Upper lobe of left lung (tissue), 6 donors: ENCODE measurements around the gene PROSER3. TPM values are rescaled to one million over a fixed set of nuclear protein-coding genes. Genes with fewer than 3 reads are reported as not detected.
A peak's percentile ranks its signal among the peaks of the same experiment; 100 is the strongest.

Experiments used
- ATAC-seq, 2 donors: fragments of 200-7000 bp; cut with Tn5 transposase; one replicate each; pipeline ENCODE4 v1.9.1; 2022; ENCODE audit warnings: mild to moderate bottlenecking in 2 of 2, moderate library complexity in 2 of 2; ENCODE audit not compliant: low FRiP score in 2 of 2
- DNase-seq, 2 donors: peaks; one replicate each; pipeline ENCODE4 v3.0.0-alpha.2; 2019 to 2020
- H3K27ac ChIP-seq, 4 donors: fragments of 200-600 bp; sonication (generic); one replicate each; pipeline ENCODE4 v1.5.1; 2016 to 2019
- H3K27me3 ChIP-seq, 4 donors: fragments of 200-600 bp; sonication (generic); one replicate each; pipeline ENCODE4 v1.5.1; 2017 to 2019
- H3K36me3 ChIP-seq, 4 donors: fragments of 200-600 bp; sonication (generic); one replicate each; pipeline ENCODE4 v1.5.1; 2016 to 2019
- H3K4me1 ChIP-seq, 4 donors: fragments of 200-600 bp; sonication (generic); one replicate each; pipeline ENCODE4 v1.5.1; 2018 to 2019
- H3K4me3 ChIP-seq, 4 donors: fragments of 200-600 bp; sonication (generic); one replicate each; pipeline ENCODE4 v1.5.1; 2017 to 2019; ENCODE audit warnings: mild to moderate bottlenecking in 2 of 4, moderate library complexity in 1 of 4
- H3K9me3 ChIP-seq, 4 donors: fragments of 200-600 bp; sonication (generic); one replicate each; pipeline ENCODE4 v1.5.1; 2018 to 2019
- CTCF ChIP-seq, 6 experiments: fragments of 450-650 bp in 4 of 6; fragments of 200-600 bp in 2 of 6; sonication (generic) in 2 of 6; IDR thresholded peaks; one replicate each; pipeline ENCODE4 v1.5.1; 2016 to 2019; ENCODE audit warnings: antibody characterized with exemption in 6 of 6
- EP300 ChIP-seq, 4 donors: sonication (generic); formaldehyde crosslinking; IDR thresholded peaks; one replicate each; pipeline ENCODE4 v1.5.1; 2017; ENCODE audit warnings: antibody characterized with exemption in 4 of 4, control low read depth in 2 of 4
- POLR2A ChIP-seq, 4 donors: fragments of 450-650 bp; IDR thresholded peaks; one replicate each; pipeline ENCODE4 v1.5.1; 2016 to 2017; ENCODE audit warnings: antibody characterized with exemption in 4 of 4, mild to moderate bottlenecking in 2 of 4
- POLR2AphosphoS5 ChIP-seq, 2 donors: sonication (generic); formaldehyde crosslinking; IDR thresholded peaks; one replicate each; pipeline ENCODE4 v1.5.1; 2017; ENCODE audit warnings: antibody characterized with exemption in 2 of 2
- WGBS, 2 donors: methylation state at CpG; one replicate each; pipeline ENCODE4 v1.1.5; 2017 to 2018; 5-methylcytosine and 5-hydroxymethylcytosine counted together
- total RNA-seq, 6 donors: library from RNA; depleted of rRNA in 4 of 6; stranded (reverse); fragments of >200 nt in 4 of 6; gene quantifications; one replicate each; pipeline versions ENCODE4 v1.1.0 to v1.2.1, GENCODE V29; 2016 to 2021
- donor health status: DM: no; HTN: no; CAD: no; lungs with moderate emphysema.
- donor health status: DM: no; HTN: yes; CAD: no; lungs with severe emphysema.

Gene PROSER3
- total RNA-seq, 6 donors from 2014 or later, result 13.8 to 32.5 (median 19.5) TPM

DNA sequence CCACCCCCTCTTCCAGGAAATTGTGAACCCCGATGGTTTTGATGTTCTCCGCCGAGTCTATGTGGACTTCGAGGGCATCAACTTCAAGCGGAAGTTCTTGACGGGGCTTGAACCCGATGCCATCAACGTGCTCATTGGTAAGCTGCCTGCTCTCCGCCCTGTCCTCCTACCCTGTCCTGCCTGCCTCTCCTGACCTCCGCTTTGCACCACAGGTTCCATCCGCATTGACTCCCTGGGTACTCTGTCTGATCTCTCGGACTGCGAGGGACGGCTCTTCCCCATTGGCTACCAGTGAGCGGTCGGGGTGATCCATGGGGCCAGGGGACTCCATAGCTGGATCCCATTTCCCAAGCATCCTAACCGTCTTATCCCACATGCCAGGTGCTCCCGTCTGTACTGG lies 27.6 kb upstream of the PROSER3 start:
- no peak for ATAC-seq
- no peaks in the 10 kb centered on the region for H3K27me3 ChIP-seq
- no peaks in the 10 kb centered on the region for H3K9me3 ChIP-seq
- no peaks in the 10 kb centered on the region for H3K4me1 ChIP-seq
- H3K27ac ChIP-seq, result no peak overlapping the region
- no peak for DNase-seq
- TF ChIP-seq POLR2A (IDR thresholded peaks at IDR 0.05), result no peak
- no peak for TF ChIP-seq EP300 (IDR thresholded peaks at IDR 0.05)
- TF ChIP-seq CTCF (IDR thresholded peaks at IDR 0.05), result no peak
- no peak for TF ChIP-seq POLR2AphosphoS5 (IDR thresholded peaks at IDR 0.05)
- no peak overlapping the region for H3K4me3 ChIP-seq
- peaks cover 61 to 100% (median 95%) of the 10 kb centered on the region in 4 donors for H3K36me3 ChIP-seq
- 95 to 97% methylated on average over 18 of the region's 18 CpGs for WGBS, 2 donors

- H3K27ac ChIP-seq, result no peak overlapping the region
- peaks cover 54 to 98% (median 91%) of the 10 kb centered on the region in 4 donors for H3K36me3 ChIP-seq
Measured at GRCh38 chr19:35731353-35731752, 26.6 kb upstream of the PROSER3 start.

GRCh38 chr19:35731779-35732405 lies 26.1 kb upstream of the PROSER3 start:
- no peak for DNase-seq
- H3K36me3 ChIP-seq, result peaks cover 50 to 100% (median 91%) of the 10 kb centered on the region in 4 donors
- WGBS, 2 donors, result 88 to 93% methylated on average over 20 to 21 of the region's 21 CpGs

More at GRCh38 chr19:35731353-35731752, 26.6 kb upstream of the PROSER3 start:
- Histone ChIP-seq H3K4me3 (no peak overlapping the region), H3K4me1 (no peaks in the 10 kb centered on the region), H3K27me3 (no peaks in the 10 kb centered on the region), H3K9me3 (no peaks in the 10 kb centered on the region)
- ATAC-seq (no peak), DNase-seq (peak in 1 of 2 donors; percentile 80)
- TF ChIP-seq EP300 (IDR thresholded peaks at IDR 0.05) (no peak), POLR2A (IDR thresholded peaks at IDR 0.05) (no peak), POLR2AphosphoS5 (IDR thresholded peaks at IDR 0.05) (no peak), CTCF (IDR thresholded peaks at IDR 0.05) (no peak)
- 87 to 90% methylated on average over 9 of the region's 9 CpGs for WGBS, 2 donors

GRCh38 chr19:35732540-35733179 lies 25.3 kb upstream of the PROSER3 start:
- 86% methylated on average over 19 of the region's 25 CpGs; no CpG with 5 or more reads in 1 of the 2 donors for WGBS, 2 donors
- Histone ChIP-seq H3K27ac (no peak overlapping the region), H3K4me3 (no peak overlapping the region), H3K9me3 (no peaks in the 10 kb centered on the region), H3K27me3 (no peaks in the 10 kb centered on the region), H3K4me1 (no peaks in the 10 kb centered on the region), H3K36me3 (peaks cover 43 to 100% (median 90%) of the 10 kb centered on the region in 4 donors)
- no peak for TF ChIP-seq POLR2AphosphoS5 (IDR thresholded peaks at IDR 0.05)
- no peak for TF ChIP-seq POLR2A (IDR thresholded peaks at IDR 0.05)
- TF ChIP-seq CTCF (IDR thresholded peaks at IDR 0.05), result no peak
- no peak for TF ChIP-seq EP300 (IDR thresholded peaks at IDR 0.05)
- ATAC-seq (no peak), DNase-seq (peak in 1 of 2 donors; percentile 76)

More at GRCh38 chr19:35731779-35732405, 26.1 kb upstream of the PROSER3 start:
- Histone ChIP-seq H3K27ac (no peak overlapping the region), H3K27me3 (no peaks in the 10 kb centered on the region), H3K4me3 (no peak overlapping the region), H3K4me1 (no peaks in the 10 kb centered on the region), H3K9me3 (no peaks in the 10 kb centered on the region)
- no peak for TF ChIP-seq POLR2AphosphoS5 (IDR thresholded peaks at IDR 0.05)
- TF ChIP-seq CTCF (IDR thresholded peaks at IDR 0.05), result no peak
- TF ChIP-seq POLR2A (IDR thresholded peaks at IDR 0.05), result no peak
- TF ChIP-seq EP300 (IDR thresholded peaks at IDR 0.05), result no peak
- ATAC-seq, result no peak
